AG04450 (cell line): Measurements from ENCODE around the gene WDFY4. TPM values are rescaled to one million over a fixed set of nuclear protein-coding genes. Genes with fewer than 3 reads are reported as not detected.

Experiments
- CTCF ChIA-PET: fragments of 300-600, 350-600 bp; formaldehyde crosslinking; extraction: SDS; loops from one replicate; lab custom pipeline; 2022; ENCODE audit warnings: antibody characterized with exemption, inconsistent platforms; lab: Charles Lee
- POLR2A ChIA-PET: fragments of 350-600 bp; formaldehyde crosslinking; extraction: SDS; loops from one replicate; lab custom pipeline; 2021; ENCODE audit warnings: antibody characterized with exemption, inconsistent platforms; lab: Yijun Ruan, JAX
- DNase-seq: peaks from one replicate; pipeline ENCODE4 v3.0.0-alpha.2; 2011; ENCODE audit warnings: low read depth, low spot score
- H3K27ac ChIP-seq: one replicate; pipeline ENCODE4 v1.5.1; 2012; ENCODE audit warnings: low read depth, low read length, control low read depth
- H3K27me3 ChIP-seq: one replicate; pipeline ENCODE4 v1.6.0; 2012; ENCODE audit warnings: low read length; ENCODE audit not compliant: control insufficient read depth, insufficient read depth
- H3K4me3 ChIP-seq: 2 replicates; pipeline ENCODE4 v1.5.1; 2011; ENCODE audit warnings: mild to moderate bottlenecking, low read depth, low read length, control low read depth
- H3K9me3 ChIP-seq: 2 replicates; pipeline ENCODE4 v1.5.1; 2012; ENCODE audit warnings: low read length; ENCODE audit not compliant: control insufficient read depth, insufficient read depth
- CTCF ChIP-seq: IDR thresholded peaks from 2 replicates; pipeline ENCODE4 v1.5.1; 2011; ENCODE audit warnings: low read depth, low read length, control low read depth, inconsistent platforms
- polyA plus RNA-seq: library from polyadenylated mRNA; depleted of rRNA; stranded (reverse); fragments of >200 nt; gene quantifications from 2 replicates; pipeline ENCODE4 v1.2.3, GENCODE V29; 2011

The WDFY4 gene
- polyA plus RNA-seq, 1 experiment: not detected

GRCh38 chr10:48940958-48941357 lies 256.3 kb downstream of the WDFY4 start:
- ChIA-PET CTCF (no interaction called here), POLR2A (no interaction called here)
- Histone ChIP-seq H3K4me3 (no peak overlapping the region), H3K27me3 (no peaks in the 10 kb centered on the region), H3K27ac (no peak overlapping the region), H3K9me3 (no peaks in the 10 kb centered on the region)
- DNase-seq: no peak
- no peak for TF ChIP-seq CTCF

- H3K27me3 ChIP-seq: no peaks in the 10 kb centered on the region
- CTCF ChIA-PET: no interaction called here
- POLR2A ChIA-PET: no interaction called here
- no peak for TF ChIP-seq CTCF
- H3K27ac ChIP-seq: no peak overlapping the region
- H3K4me3 ChIP-seq: no peak overlapping the region
- no peak for DNase-seq
- no peaks in the 10 kb centered on the region for H3K9me3 ChIP-seq
Measured at GRCh38 chr10:48941427-48942075, 256.9 kb downstream of the WDFY4 start.

GRCh38 chr10:48943096-48943495 lies 258.4 kb downstream of the WDFY4 start:
- ChIA-PET POLR2A (no interaction called here), CTCF (no interaction called here)
- DNase-seq: no peak
- no peak overlapping the region for H3K27ac ChIP-seq
- no peaks in the 10 kb centered on the region for H3K27me3 ChIP-seq
- no peaks in the 10 kb centered on the region for H3K9me3 ChIP-seq
- no peak overlapping the region for H3K4me3 ChIP-seq
- TF ChIP-seq CTCF: no peak

- TF ChIP-seq CTCF: no peak
- POLR2A ChIA-PET: no interaction called here
- Histone ChIP-seq H3K27ac (no peak overlapping the region), H3K27me3 (no peaks in the 10 kb centered on the region), H3K9me3 (no peaks in the 10 kb centered on the region), H3K4me3 (no peak overlapping the region)
- no peak for DNase-seq
- CTCF ChIA-PET: no interaction called here
Measured at GRCh38 chr10:48944171-48944570, 259.5 kb downstream of the WDFY4 start.

- TF ChIP-seq CTCF: no peak
- Histone ChIP-seq H3K27ac (no peak overlapping the region), H3K27me3 (no peaks in the 10 kb centered on the region), H3K9me3 (no peaks in the 10 kb centered on the region), H3K4me3 (no peak overlapping the region)
- CTCF ChIA-PET: interaction anchor here (0.9 kb wide), 1 partner anchor 34 kb away, joined by 4 read pairs; no protein-coding TSS in a partner anchor
- no peak for DNase-seq
- POLR2A ChIA-PET: no interaction called here
Measured at GRCh38 chr10:48945441-48946130, 260.9 kb downstream of the WDFY4 start.
